Activated CD4-positive, alpha-beta memory T cell treated with anti-CD3 and anti-CD28 coated beads for 36 hours (primary cell): Measurements from ENCODE around the gene MAP7. TPM values are rescaled to one million over a fixed set of nuclear protein-coding genes. Genes with fewer than 3 reads are reported as not detected.

Experiments
- total RNA-seq, 2 experiments: library from RNA; stranded (reverse); gene quantifications; one replicate each; pipeline ENCODE4 v1.2.3, GENCODE V29; 2021

Gene MAP7
- total RNA-seq, 2 experiments from 2014 or later: 1.2 to 1.3 TPM

Other genes with a start within 250 kb of the MAP7 start
- 10 to 100 TPM; 13.2 to 13.8 TPM for gene MAP3K5, start 242.1 kb upstream of the MAP7 start, total RNA-seq